A673 (cell line): ENCODE measurements around the gene PRSS23. TPM values are rescaled to one million over a fixed set of nuclear protein-coding genes. Genes with fewer than 3 reads are reported as not detected.
A peak's percentile ranks its signal among the peaks of the same experiment; 100 is the strongest.

Source experiments
- BruUV-seq: library from RNA; stranded (reverse); fragments of 400-500 nt; replicated peaks from 2 replicates; lab custom pipeline; 2021; lab: Mats Ljungman, UMichigan
- CTCF ChIA-PET: fragments of 300-600 bp; sonication (Branson Sonifier 250); formaldehyde crosslinking; loops from one replicate; lab custom pipeline; 2022; ENCODE audit warnings: antibody characterized with exemption; lab: Charles Lee
- POLR2A ChIA-PET: fragments of 300-600 bp; sonication (Branson Sonifier 250); formaldehyde crosslinking; loops from one replicate; lab custom pipeline; 2022; ENCODE audit warnings: antibody characterized with exemption; ENCODE audit not compliant: low non-redundant PET; lab: Charles Lee
- DNase-seq: peaks from one replicate; pipeline ENCODE4 v3.0.0-alpha.2; 2015; ENCODE audit warnings: low spot score
- H3K27ac ChIP-seq: fragments of 200-600 bp; sonication (generic); 2 replicates; pipeline ENCODE4 v1.5.1; 2016; ENCODE audit warnings: mixed run types, low read depth, mild to moderate bottlenecking, mixed read lengths, antibody characterized with exemption, low read length; ENCODE audit not compliant: poor library complexity, severe bottlenecking
- H3K27me3 ChIP-seq: fragments of 200-600 bp; sonication (generic); replicated peaks from 2 replicates; pipeline ENCODE4 v1.6.1; 2017; ENCODE audit warnings: mixed run types, low read depth, mild to moderate bottlenecking, mixed read lengths, antibody characterized with exemption, low read length; ENCODE audit not compliant: insufficient read depth, poor library complexity
- H3K36me3 ChIP-seq: fragments of 200-600 bp; sonication (generic); 2 replicates; pipeline ENCODE4 v1.6.1; 2016; ENCODE audit warnings: mixed run types, mild to moderate bottlenecking, mixed read lengths, antibody characterized with exemption, low read length; ENCODE audit not compliant: insufficient read depth, poor library complexity, severe bottlenecking
- H3K4me1 ChIP-seq: fragments of 200-600 bp; sonication (generic); 2 replicates; pipeline ENCODE4 v1.6.1; 2017; ENCODE audit warnings: mixed run types, mild to moderate bottlenecking, mixed read lengths, antibody characterized with exemption, low read length; ENCODE audit not compliant: insufficient read depth, poor library complexity, severe bottlenecking
- H3K4me3 ChIP-seq: fragments of 200-600 bp; sonication (generic); 2 replicates; pipeline ENCODE4 v1.5.1; 2016; ENCODE audit warnings: low read depth, mixed run types, mild to moderate bottlenecking, mixed read lengths, low read length; ENCODE audit not compliant: poor library complexity, severe bottlenecking
- H3K9me3 ChIP-seq: fragments of 200-600 bp; sonication (generic); 2 replicates; pipeline ENCODE4 v1.6.1; 2016; ENCODE audit warnings: mixed run types, low read depth, mild to moderate bottlenecking, mixed read lengths, antibody characterized with exemption, low read length; ENCODE audit not compliant: poor library complexity, severe bottlenecking
- CTCF ChIP-seq: fragments of 300-800, 200-600 bp; sonication (generic); conservative IDR thresholded peaks from 2 replicates; pipeline ENCODE4 v1.5.1; 2017; ENCODE audit warnings: low read depth, mild to moderate bottlenecking, antibody characterized with exemption, low read length, moderate library complexity, mixed read lengths
- EZH2 ChIP-seq: fragments of 200-600 bp; sonication (generic); IDR thresholded peaks from 2 replicates; pipeline ENCODE4 v1.6.1; 2017; ENCODE audit warnings: borderline replicate concordance, low read depth, mild to moderate bottlenecking, mixed read lengths, antibody characterized with exemption, low read length; ENCODE audit not compliant: poor library complexity, severe bottlenecking
- intact Hi-C: fragments of 100-400 bp; cut with micrococcal nuclease; formaldehyde crosslinking; loops from one replicate; pipeline ENCODE4 v1.10.0; 2022; ENCODE audit not compliant: unreplicated experiment
- total RNA-seq: library from RNA; stranded (reverse); gene quantifications from 2 replicates; pipeline ENCODE4 v1.2.3, GENCODE V29; 2021

PRSS23 gene
- total RNA-seq, 1 experiment from 2014 or later = 12.1 TPM

GRCh38 chr11:86781546-86781945 is 18.8 kb upstream of the PRSS23 start:
- ChIA-PET CTCF (no interaction called here), POLR2A (no interaction called here)
- no peaks in the 10 kb centered on the region for H3K27me3 ChIP-seq
- peaks cover 11% of the 10 kb centered on the region for H3K4me1 ChIP-seq
- no peak overlapping the region for H3K27ac ChIP-seq
- DNase-seq = no peak
- intact Hi-C loops = no loop called here
- H3K4me3 ChIP-seq = no peak overlapping the region
- H3K36me3 ChIP-seq = no peaks in the 10 kb centered on the region
- no TSS peak for BruUV-seq
- H3K9me3 ChIP-seq = no peaks in the 10 kb centered on the region
- TF ChIP-seq CTCF = peak; percentile 30
- TF ChIP-seq EZH2 = no peak

- Histone ChIP-seq H3K27me3 (no peaks in the 10 kb centered on the region), H3K36me3 (no peaks in the 10 kb centered on the region), H3K27ac (no peak overlapping the region), H3K4me1 (peaks cover 11% of the 10 kb centered on the region), H3K9me3 (no peaks in the 10 kb centered on the region), H3K4me3 (no peak overlapping the region)
- CTCF ChIA-PET = no interaction called here
- BruUV-seq = no TSS peak
- TF ChIP-seq EZH2 (no peak), CTCF (no peak)
- intact Hi-C loops = no loop called here
- DNase-seq = no peak
- POLR2A ChIA-PET = no interaction called here
Measured at GRCh38 chr11:86782742-86783141, 17.6 kb upstream of the PRSS23 start.

GRCh38 chr11:86783661-86784060 is 16.7 kb upstream of the PRSS23 start:
- DNase-seq = no peak
- Histone ChIP-seq H3K36me3 (no peaks in the 10 kb centered on the region), H3K4me1 (peaks cover 11% of the 10 kb centered on the region), H3K9me3 (no peaks in the 10 kb centered on the region), H3K27me3 (no peaks in the 10 kb centered on the region), H3K27ac (no peak overlapping the region), H3K4me3 (no peak overlapping the region)
- ChIA-PET CTCF (no interaction called here), POLR2A (interaction anchor here (0.7 kb wide), 1 partner anchor 111 kb away, joined by 3 read pairs; the partner anchor contains the start of gene ME3)
- TF ChIP-seq CTCF (0 out of 2 replicates have a peak, but pooled peaks have one; percentile 11), EZH2 (no peak)
- BruUV-seq = no TSS peak
- intact Hi-C loops = no loop called here
